NCI-H1417 treated with DMSO at 0.1 percent for 48 hours (cell line): ENCODE data around the gene TRIM46.
"Not testable (repeated sequence)": the region's sequence is repeated elsewhere in the genome, so short reads cannot be mapped to it uniquely, and the experiment has no call there.

Source experiments
- DNase-seq: peaks from one replicate; lab custom pipeline; 2025; lab: John Stamatoyannopoulos, UW

Gene TRIM46

DNA sequence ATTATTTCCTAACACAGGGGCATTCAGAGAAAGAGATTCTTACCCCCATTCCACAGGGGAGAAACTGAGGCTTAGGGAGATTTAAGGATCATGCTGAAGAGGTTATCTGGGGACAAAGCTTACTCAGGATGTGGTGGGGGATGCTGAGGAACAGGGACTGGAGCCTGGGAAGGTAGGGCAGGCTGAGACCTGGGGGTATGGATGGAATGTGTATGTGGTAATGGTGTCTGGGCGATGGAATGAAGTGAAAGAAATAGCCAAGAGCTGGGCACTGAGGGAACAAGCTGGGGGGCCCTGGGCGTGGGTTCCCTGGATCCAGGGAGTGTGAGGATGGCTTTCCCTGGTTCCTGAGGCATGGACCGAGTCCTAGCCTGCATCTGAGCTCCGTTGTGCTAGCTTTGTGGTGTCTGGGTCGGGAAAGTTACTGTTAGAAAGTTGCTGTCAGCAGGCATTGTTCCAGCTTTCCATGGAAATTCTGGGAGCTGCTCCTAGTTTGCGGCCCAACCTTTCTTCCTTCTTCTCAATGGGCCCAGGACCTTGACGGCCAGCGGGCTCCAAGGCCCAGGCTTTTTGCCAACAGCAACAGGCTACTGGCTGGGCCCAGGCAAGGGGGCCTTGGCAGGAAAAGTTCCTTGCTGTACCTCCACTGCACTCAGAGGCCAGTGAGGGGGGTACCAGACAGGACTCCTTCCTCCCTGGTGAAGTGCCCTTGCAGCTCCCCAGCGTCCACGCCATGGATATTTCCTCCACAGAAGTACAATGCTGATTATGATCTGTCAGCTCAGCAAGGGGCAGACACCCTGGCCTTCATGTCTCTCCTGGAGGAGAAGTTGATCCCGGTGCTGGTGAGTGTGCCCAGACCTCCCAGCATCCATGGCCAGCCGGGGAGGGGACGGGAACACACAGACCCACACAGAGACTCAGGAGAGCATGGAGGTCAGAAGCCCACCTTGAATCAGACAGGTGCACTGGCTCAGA is 58.6 kb downstream of the TRIM46 start:
- DNase-seq = not testable (repeated sequence)

DNA sequence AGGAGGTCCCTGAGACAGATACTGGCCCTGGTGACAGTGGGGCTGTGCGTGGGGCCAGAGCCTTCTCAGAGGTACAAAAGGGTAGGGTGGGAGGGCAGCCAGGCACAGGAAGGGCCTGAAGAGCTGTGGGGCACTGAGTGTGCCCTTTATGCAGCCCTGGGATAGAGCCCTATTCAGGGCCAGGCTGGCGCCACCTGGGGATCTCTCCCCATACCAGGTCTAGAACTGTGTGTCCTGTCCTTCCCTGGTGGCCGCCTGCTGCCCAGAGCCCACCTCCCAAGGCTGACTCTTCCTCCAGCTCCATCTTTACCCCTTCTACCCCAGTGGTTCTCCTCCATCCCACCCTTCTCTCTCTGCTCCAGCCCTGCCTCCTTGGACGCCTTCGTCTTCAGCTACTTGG is 59.9 kb downstream of the TRIM46 start:
- not testable (repeated sequence) for DNase-seq
